GM23338 (cell line): ENCODE results near the gene ITGA2.

Experiments
- EZH2 ChIP-seq: fragments of 200-600 bp; sonication (generic); IDR thresholded peaks from one replicate; pipeline ENCODE4 v1.8.0; 2017; ENCODE audit warnings: antibody characterized with exemption, mild to moderate bottlenecking, low read depth; ENCODE audit not compliant: unreplicated experiment
- TF ChIP-seq, protein P1 (sequence below), 2 experiments: fragments of 200-600 bp in 1 of 2; sonication (generic) in 1 of 2; conservative IDR thresholded peaks; 2 replicates each; pipeline versions ENCODE4 v1.5.1 to v1.6.1; 2016 to 2017; ENCODE audit warnings: antibody characterized with exemption in 2 of 2, low read depth in 2 of 2, mild to moderate bottlenecking in 2 of 2, moderate library complexity in 1 of 2

DNA sequence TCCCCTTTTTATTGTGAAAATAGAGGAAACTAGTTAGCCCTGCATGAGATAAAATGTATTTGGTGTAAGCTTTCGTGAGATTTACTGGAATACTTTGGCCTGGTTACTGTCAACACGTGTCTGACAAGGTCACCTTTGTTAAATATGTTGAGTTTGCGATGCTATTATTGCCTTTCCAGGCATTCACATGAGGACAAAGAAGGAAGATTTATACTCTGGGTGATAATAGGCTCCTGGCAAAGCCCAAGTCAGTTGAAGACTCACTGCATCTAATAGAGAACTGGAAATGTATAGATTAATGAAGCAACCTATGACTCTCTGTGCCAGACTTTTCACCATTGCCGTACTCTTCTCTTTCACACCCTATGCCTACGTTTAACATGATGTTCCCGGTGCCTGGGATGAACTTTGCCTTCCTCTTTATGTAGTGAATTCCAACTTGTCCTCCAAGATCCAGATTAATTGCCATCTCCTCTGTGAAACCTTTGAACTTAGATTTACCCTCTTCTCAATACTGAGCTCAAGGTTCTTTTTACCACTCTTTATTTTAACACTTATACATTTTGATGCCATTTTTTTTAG, 33.9 kb downstream of the ITGA2 start:
- TF ChIP-seq, protein P1, sequence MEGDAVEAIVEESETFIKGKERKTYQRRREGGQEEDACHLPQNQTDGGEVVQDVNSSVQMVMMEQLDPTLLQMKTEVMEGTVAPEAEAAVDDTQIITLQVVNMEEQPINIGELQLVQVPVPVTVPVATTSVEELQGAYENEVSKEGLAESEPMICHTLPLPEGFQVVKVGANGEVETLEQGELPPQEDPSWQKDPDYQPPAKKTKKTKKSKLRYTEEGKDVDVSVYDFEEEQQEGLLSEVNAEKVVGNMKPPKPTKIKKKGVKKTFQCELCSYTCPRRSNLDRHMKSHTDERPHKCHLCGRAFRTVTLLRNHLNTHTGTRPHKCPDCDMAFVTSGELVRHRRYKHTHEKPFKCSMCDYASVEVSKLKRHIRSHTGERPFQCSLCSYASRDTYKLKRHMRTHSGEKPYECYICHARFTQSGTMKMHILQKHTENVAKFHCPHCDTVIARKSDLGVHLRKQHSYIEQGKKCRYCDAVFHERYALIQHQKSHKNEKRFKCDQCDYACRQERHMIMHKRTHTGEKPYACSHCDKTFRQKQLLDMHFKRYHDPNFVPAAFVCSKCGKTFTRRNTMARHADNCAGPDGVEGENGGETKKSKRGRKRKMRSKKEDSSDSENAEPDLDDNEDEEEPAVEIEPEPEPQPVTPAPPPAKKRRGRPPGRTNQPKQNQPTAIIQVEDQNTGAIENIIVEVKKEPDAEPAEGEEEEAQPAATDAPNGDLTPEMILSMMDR (conservative IDR thresholded peaks at IDR 0.05; ENCODE audit: low read depth in 2 of 2): no peak
- TF ChIP-seq EZH2: no peak
